Activated naive CD8-positive, alpha-beta T cell treated with anti-CD3 and anti-CD28 coated beads, Interleukin-2, amount 10 ng/mL, durations not matched to agents 7 days and 5 days (primary cell): ENCODE data around the gene SRPK1. TPM values are rescaled to one million over a fixed set of nuclear protein-coding genes. Genes with fewer than 3 reads are reported as not detected.

Experiments
- ATAC-seq: fragments of 150-1000 bp; cut with Tn5 transposase; one replicate; pipeline ENCODE4 v1.10.0; 2021; ENCODE audit warnings: low read depth, moderate library complexity
- POLR2A ChIA-PET: fragments of 350-600 bp; sonication (Branson Sonifier 250); formaldehyde crosslinking; loops from one replicate; lab custom pipeline; 2021; ENCODE audit warnings: antibody characterized with exemption; lab: Charles Lee
- DNase-seq: peaks from one replicate; pipeline ENCODE4 v3.0.0; 2021
- H3K27ac Mint-ChIP-seq: one replicate; pipeline ENCODE4 v1.8.0; 2022; ENCODE audit warnings: mild to moderate bottlenecking, mixed read lengths
- H3K27me3 Mint-ChIP-seq: one replicate; pipeline ENCODE4 v1.8.0; 2022; ENCODE audit warnings: mild to moderate bottlenecking, moderate library complexity, mixed read lengths
- H3K36me3 Mint-ChIP-seq: one replicate; pipeline ENCODE4 v1.8.0; 2021; ENCODE audit warnings: mild to moderate bottlenecking, mixed read lengths
- H3K4me1 Mint-ChIP-seq: one replicate; pipeline ENCODE4 v1.8.0; 2021; ENCODE audit warnings: mixed read lengths
- H3K4me3 Mint-ChIP-seq: one replicate; pipeline ENCODE4 v1.8.0; 2022; ENCODE audit warnings: mild to moderate bottlenecking, moderate library complexity, mixed read lengths
- H3K9me3 Mint-ChIP-seq: one replicate; pipeline ENCODE4 v1.8.0; 2021; ENCODE audit warnings: mixed read lengths
- total RNA-seq, 2 experiments: library from RNA; stranded (reverse); gene quantifications; one replicate each; pipeline ENCODE4 v1.2.3, GENCODE V29; 2021

Gene SRPK1
- total RNA-seq, 2 experiments from 2014 or later, result 69.1 to 73.6 TPM

DNA sequence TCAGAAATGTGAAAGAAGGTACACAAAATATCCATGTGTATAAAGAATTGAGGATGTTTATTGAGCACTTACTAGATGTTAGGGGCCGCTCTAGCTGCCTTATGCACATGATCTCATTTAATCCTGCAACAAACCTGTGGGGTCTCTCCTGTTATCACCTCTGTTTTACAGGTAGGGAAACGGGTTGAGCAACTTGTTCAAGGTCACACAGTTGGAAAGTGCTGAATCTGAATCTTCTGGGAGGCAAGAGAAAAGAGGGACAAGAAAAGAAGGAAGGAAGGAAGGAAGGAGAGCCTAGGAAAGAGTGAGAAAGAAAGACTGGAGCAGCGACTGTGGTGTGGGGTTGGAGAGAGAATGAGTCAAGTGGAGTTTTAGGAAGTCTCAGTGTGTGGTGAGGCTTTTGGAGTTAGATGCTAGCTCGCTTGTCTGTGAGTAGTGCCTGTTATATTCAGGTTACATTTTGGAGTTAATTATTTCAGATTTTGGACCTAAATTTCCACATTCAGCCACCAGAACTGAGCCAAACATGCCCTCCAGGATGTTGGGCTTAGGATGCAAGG lies 132.4 kb downstream of the SRPK1 start:
- Mint-ChIP-seq H3K27me3 (peaks cover 47% of the 10 kb centered on the region), H3K9me3 (no peaks in the 10 kb centered on the region), H3K36me3 (no peaks in the 10 kb centered on the region), H3K4me1 (no peaks in the 10 kb centered on the region), H3K4me3 (no peak overlapping the region), H3K27ac (no peak overlapping the region)
- POLR2A ChIA-PET, result no interaction called here
- no peak for ATAC-seq
- DNase-seq, result no peak

DNA sequence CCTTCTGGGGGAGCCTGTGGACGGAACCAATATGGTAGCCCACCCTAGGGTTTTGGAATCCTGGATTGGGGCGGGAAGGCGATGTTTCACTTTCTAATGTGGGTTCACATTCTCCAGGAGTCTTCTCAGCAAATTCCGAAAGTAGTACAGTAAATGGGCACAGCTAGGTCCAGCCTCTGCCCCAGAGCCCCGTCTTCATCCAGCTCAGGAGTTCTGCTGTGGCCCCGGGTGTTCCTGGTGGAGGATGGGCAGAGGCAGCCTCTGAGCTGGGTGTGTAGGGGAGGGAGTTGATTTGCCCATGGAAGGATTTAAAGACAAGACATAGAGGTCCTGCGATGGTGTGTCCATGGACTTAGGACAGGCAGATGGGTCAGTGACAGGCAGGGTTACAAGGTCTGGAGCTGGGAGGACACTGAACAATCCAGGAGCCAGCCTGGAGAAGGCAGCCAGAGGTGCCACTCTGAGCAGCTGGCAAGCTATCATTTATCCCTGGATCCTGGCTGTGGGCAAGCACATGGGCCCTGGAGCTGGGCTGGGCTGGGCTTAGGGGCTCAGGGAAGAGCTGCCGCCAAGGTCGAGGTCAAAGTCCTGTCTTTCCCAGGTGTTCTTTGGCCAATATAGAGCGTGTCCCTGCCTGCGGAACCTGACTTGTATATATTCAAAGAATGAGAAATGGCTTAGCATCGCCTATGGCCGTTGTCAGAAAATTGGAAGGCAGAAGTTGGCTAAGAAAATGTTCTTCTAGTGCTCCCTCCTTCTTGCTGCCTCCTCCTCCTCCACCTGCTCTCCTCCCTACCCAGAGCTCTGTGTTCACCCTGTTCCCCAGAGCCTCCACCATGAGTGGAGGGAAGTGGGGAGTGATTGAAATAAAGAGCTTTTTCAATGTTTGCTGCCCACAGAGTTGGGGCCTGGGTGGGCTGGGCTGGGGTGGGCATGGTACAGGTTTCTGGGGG lies 133.4 kb downstream of the SRPK1 start:
- POLR2A ChIA-PET, result interaction anchor here (0.6 kb wide), 1 partner anchor 629 kb away, joined by 4 read pairs; no protein-coding TSS in a partner anchor
- no peaks in the 10 kb centered on the region for H3K4me1 Mint-ChIP-seq
- peaks cover 44% of the 10 kb centered on the region for H3K27me3 Mint-ChIP-seq

DNA sequence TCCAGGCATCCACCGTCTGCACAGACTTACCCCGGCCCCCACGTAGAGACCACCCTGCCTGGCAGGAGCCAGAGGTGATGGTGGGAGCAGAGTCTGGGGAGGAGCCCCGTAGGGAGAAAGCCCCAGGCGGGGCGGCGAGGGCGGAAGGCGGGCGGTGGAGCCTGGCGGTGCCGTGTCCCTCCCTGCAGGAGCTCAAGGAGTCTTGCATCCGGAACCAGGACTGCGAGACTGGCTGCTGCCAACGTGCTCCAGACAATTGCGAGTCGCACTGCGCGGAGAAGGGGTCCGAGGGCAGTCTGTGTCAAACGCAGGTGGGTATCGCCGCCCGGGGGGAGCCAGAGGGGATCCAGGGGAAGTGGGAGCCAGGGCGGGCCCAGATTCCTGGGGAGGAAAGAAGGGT lies 134.1 kb downstream of the SRPK1 start:
- no peaks in the 10 kb centered on the region for H3K9me3 Mint-ChIP-seq
- H3K4me3 Mint-ChIP-seq, result no peak overlapping the region
- H3K4me1 Mint-ChIP-seq, result no peaks in the 10 kb centered on the region
- no peak for ATAC-seq
- H3K27ac Mint-ChIP-seq, result no peak overlapping the region
- H3K36me3 Mint-ChIP-seq, result no peaks in the 10 kb centered on the region
- POLR2A ChIA-PET, result no interaction called here
- DNase-seq, result no peak
- peaks cover 46% of the 10 kb centered on the region for H3K27me3 Mint-ChIP-seq

More for the DNA sequence above, 133.4 kb downstream of the SRPK1 start:
- no peak overlapping the region for H3K27ac Mint-ChIP-seq
- no peak overlapping the region for H3K4me3 Mint-ChIP-seq
- ATAC-seq (no peak), DNase-seq (no peak)
- no peaks in the 10 kb centered on the region for H3K9me3 Mint-ChIP-seq
- no peaks in the 10 kb centered on the region for H3K36me3 Mint-ChIP-seq

DNA sequence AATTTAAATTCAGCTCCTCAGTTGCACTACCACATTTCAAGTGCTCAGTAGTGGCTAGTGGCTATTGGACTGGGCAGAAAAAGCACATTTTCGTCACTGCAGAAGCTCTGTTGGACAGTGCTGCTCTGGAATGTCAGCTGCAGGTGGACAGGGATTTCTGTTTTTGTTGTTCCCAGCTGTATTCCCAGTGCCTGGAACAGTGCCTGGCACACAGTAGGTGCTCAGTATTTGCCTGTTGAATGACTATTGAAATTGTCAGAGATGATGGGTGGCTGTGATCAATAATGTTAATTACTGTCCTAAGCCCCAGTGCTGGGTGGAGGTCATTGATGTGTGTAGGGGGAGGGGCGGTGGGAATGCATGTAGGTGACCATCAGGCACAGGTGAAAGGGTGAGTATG lies 134.6 kb downstream of the SRPK1 start:
- ATAC-seq (no peak), DNase-seq (no peak)
- Mint-ChIP-seq H3K4me1 (no peaks in the 10 kb centered on the region), H3K27ac (no peak overlapping the region), H3K27me3 (peaks cover 46% of the 10 kb centered on the region), H3K36me3 (no peaks in the 10 kb centered on the region), H3K4me3 (no peak overlapping the region), H3K9me3 (no peaks in the 10 kb centered on the region)
- POLR2A ChIA-PET, result no interaction called here

DNA sequence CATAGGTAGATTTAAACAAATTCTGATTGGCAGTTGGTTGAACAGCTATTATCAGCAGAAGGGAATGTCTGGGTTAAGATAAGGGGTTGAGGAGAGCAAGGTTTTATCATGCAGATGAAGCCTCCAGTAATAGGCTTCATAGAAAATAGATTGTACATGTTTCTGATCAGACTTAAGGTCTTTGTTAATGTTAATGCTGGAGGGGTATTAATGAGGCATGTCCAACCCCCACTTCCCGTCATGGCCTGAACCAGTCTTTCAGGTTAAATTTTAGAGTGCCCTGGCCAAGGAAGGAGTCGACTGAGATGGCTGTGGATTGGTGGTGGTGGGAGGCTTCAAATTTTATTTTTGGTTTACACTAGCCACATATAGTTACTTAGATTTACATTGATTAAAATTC lies 136.7 kb downstream of the SRPK1 start:
- POLR2A ChIA-PET, result interaction anchor here (0.7 kb wide), 1 partner anchor 117 kb away, joined by 3 read pairs; no protein-coding TSS in a partner anchor
- no peak for ATAC-seq
- H3K9me3 Mint-ChIP-seq, result no peaks in the 10 kb centered on the region
- DNase-seq, result no peak
- H3K27ac Mint-ChIP-seq, result no peak overlapping the region
- H3K4me3 Mint-ChIP-seq, result no peak overlapping the region
- H3K27me3 Mint-ChIP-seq, result peaks cover 42% of the 10 kb centered on the region
- no peaks in the 10 kb centered on the region for H3K4me1 Mint-ChIP-seq
- no peaks in the 10 kb centered on the region for H3K36me3 Mint-ChIP-seq

Other genes with a start within 250 kb of the SRPK1 start
- gene FKBP5, start 232.2 kb downstream of the SRPK1 start, total RNA-seq, result 10 to 100 TPM; 78.6 to 79.8 TPM
- gene ARMC12, start 184.1 kb downstream of the SRPK1 start, total RNA-seq, result under 1 TPM; 0.85 to 0.97 TPM
- not detected for gene CLPSL2, start 144.5 kb downstream of the SRPK1 start, total RNA-seq
- gene CLPSL1, start 140.1 kb downstream of the SRPK1 start, total RNA-seq, result not detected
- gene CLPS, start 123.8 kb downstream of the SRPK1 start, total RNA-seq, result not detected
- not detected for gene LHFPL5, start 115.7 kb downstream of the SRPK1 start, total RNA-seq
- not detected for gene SLC26A8, start 103.5 kb upstream of the SRPK1 start, total RNA-seq
- 10 to 100 TPM; 57.3 to 62.2 TPM for gene MAPK14, start 106.7 kb upstream of the SRPK1 start, total RNA-seq
- gene MAPK13, start 209.4 kb upstream of the SRPK1 start, total RNA-seq, result 10 to 100 TPM; 40.5 to 41.6 TPM